SU-DHL-6 (cell line): ENCODE measurements around the gene ITGB2.

Experiments used
- EZH2phosphoT487 ChIP-seq: fragments of 200-600 bp; sonication (generic), shearing (Covaris generic); conservative IDR thresholded peaks from 2 replicates; pipeline ENCODE4 v1.6.1; 2018; ENCODE audit warnings: mild to moderate bottlenecking, antibody characterized with exemption, low read length, moderate library complexity, mixed read lengths
- TF ChIP-seq, protein P1 (sequence below): fragments of 200-600 bp; sonication (generic); IDR thresholded peaks from one replicate; pipeline ENCODE4 v1.5.1; 2017; ENCODE audit warnings: antibody characterized with exemption, mild to moderate bottlenecking, low read length, moderate library complexity; ENCODE audit not compliant: insufficient read depth, poor library complexity, severe bottlenecking

DNA sequence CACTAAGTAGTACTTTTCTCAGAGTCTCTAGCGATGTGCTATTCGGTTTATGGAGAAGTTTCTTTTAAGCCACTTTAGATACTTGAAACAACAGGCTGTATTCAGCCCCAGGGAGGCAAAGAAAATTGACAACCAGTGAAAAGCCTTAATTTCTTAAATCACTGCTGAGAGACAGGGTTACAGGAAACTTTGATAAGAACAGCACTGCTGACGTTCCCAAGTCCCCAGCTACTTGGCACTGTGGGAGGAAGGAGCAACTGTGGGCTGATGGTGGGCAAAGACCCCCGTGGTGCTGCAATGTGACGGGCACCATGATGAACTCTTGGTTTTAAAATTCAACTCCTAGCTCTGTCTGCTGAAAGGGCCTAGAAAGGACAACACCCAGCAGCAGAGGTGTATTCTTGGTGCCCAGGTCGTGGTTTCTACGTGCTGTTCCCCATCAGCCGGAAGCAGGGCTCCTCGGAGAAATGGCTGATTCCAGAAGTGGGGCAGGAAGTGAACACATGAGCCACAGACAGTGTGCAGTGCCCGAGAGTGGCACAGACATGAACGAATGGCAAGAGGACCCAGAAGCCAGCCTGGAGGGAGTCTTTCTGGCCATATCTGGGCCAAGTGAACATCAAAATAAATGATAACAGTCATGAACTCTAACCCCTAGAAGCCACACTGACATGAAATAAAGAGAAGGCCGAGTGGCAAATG lies 52.5 kb downstream of the ITGB2 start:
- TF ChIP-seq, protein P1, sequence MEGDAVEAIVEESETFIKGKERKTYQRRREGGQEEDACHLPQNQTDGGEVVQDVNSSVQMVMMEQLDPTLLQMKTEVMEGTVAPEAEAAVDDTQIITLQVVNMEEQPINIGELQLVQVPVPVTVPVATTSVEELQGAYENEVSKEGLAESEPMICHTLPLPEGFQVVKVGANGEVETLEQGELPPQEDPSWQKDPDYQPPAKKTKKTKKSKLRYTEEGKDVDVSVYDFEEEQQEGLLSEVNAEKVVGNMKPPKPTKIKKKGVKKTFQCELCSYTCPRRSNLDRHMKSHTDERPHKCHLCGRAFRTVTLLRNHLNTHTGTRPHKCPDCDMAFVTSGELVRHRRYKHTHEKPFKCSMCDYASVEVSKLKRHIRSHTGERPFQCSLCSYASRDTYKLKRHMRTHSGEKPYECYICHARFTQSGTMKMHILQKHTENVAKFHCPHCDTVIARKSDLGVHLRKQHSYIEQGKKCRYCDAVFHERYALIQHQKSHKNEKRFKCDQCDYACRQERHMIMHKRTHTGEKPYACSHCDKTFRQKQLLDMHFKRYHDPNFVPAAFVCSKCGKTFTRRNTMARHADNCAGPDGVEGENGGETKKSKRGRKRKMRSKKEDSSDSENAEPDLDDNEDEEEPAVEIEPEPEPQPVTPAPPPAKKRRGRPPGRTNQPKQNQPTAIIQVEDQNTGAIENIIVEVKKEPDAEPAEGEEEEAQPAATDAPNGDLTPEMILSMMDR: no peak
- no peak for TF ChIP-seq EZH2phosphoT487
